ENCODE results near the gene LILRA2.
"Not testable (repeated sequence)": the region's sequence is repeated elsewhere in the genome, so short reads cannot be mapped to it uniquely, and the experiment has no call there.

The LILRA2 gene

DNA sequence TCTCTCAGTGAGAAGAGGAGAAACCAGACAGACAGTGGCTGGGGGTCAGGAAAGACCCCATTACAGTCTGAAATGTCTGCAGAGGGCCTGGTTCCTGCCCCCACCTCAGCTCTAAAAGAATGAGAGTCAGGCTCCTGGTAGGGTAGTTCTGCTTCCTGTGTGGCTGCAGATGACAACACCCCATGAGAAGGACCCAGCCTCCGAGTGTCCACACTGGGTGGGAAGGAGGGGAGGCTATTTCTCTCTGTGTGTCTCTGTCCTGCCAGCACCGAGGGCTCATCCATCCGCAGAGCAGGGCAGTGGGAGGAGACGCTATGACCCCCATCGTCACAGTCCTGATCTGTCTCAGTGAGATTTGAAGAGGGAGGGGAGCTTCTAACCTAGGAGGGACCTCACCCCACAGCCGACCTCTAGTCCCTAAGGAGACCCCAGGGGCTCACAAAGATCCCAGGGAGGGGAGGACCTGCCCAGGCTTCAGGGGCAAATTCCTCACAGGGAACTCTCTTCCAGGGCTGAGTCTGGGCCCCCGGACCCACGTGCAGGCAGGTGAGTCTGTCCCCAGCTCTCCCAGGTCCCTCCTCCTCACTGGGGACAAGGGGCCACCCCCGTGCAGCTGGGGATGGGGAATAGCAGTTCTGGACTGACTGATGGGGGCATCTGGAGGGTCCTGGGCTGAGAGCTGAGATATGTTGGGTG, 20.5 kb downstream of the LILRA2 start:
- H3K9ac ChIP-seq (ENCODE audit: low read depth, low read length); H3K4me2 ChIP-seq (ENCODE audit: low read length): not testable (repeated sequence)

DNA sequence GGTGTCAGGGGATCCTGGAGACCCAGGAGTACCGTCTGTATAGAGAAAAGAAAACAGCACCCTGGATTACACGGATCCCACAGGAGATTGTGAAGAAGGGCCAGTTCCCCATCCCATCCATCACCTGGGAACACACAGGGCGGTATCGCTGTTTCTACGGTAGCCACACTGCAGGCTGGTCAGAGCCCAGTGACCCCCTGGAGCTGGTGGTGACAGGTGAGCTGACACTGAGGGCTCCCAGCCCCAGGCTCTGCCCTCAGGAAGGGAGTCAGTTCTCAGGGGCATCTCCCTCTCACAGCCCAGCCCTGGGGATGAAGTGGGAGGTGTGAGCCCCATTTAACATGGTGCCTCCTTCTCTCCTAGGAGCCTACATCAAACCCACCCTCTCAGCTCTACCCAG, 21.1 kb downstream of the LILRA2 start:
- Histone ChIP-seq H3K4me2 (ENCODE audit: low read length) (no peak overlapping the region), H3K4me1 (ENCODE audit: control insufficient read depth, insufficient read depth, low read length) (no peaks in the 10 kb centered on the region), H3K9ac (ENCODE audit: low read depth, low read length) (no peak overlapping the region), H3K27me3 (ENCODE audit: control insufficient read depth, insufficient read depth, low read length) (no peaks in the 10 kb centered on the region), H3K4me3 (ENCODE audit: low read length) (no peak overlapping the region), H3K36me3 (ENCODE audit: insufficient read depth, low read length) (no peaks in the 10 kb centered on the region), H3K9me3 (replicated peaks; ENCODE audit: low read length) (peaks cover 2% of the 10 kb centered on the region)

More for the DNA sequence above, 20.5 kb downstream of the LILRA2 start:
- H3K4me3 ChIP-seq (ENCODE audit: low read length); H3K27me3 ChIP-seq (ENCODE audit: control insufficient read depth, insufficient read depth, low read length); H3K4me1 ChIP-seq (ENCODE audit: control insufficient read depth, insufficient read depth, low read length); H3K9me3 ChIP-seq (replicated peaks; ENCODE audit: low read length); H3K36me3 ChIP-seq (ENCODE audit: insufficient read depth, low read length): not testable (repeated sequence)

DNA sequence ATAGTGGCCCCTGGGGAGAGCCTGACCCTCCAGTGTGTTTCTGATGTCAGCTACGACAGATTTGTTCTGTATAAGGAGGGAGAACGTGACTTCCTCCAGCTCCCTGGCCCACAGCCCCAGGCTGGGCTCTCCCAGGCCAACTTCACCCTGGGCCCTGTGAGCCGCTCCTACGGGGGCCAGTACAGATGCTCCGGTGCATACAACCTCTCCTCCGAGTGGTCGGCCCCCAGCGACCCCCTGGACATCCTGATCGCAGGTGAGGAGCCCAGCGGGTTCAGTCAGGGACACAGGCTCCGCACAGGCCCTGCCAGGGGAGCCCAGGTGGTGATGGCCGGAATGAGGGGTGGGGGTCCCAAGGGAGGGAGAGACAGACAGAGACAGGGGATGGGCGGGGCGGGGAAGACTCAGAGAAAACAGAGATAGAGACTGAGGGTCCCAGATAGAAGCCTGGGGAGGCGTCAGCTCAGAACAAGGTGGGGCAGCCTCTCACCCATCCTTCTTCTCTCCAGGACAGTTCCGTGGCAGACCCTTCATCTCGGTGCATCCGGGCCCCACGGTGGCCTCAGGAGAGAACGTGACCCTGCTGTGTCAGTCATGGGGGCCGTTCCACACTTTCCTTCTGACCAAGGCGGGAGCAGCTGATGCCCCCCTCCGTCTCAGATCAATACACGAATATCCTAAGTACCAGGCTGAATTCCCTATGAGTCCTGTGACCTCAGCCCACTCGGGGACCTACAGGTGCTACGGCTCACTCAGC, 22.3 kb downstream of the LILRA2 start:
- not testable (repeated sequence) for H3K4me2 ChIP-seq (ENCODE audit: low read length)

DNA sequence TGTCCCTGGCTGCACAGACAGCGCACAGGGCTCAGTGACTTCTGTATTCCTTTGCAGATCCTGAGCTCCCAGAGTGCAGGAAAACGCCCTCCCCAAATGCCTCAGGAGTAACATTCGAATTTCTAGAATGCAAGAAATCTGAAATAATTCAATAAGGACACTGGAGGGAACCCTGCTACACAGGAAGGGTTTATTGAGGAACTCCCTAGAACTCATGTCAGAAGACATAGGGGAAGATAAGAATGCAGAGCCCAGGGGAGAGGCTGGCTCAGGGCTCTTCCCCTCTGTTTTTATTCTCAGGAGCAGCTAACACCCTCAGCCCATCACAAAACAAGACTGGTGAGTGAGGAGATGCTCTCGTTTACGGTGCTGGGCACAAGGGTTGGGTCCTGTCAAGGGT, 26.6 kb downstream of the LILRA2 start:
- no peaks in the 10 kb centered on the region for H3K36me3 ChIP-seq (ENCODE audit: insufficient read depth, low read length)
- H3K9ac ChIP-seq (ENCODE audit: low read depth, low read length) = no peak overlapping the region
- no peaks in the 10 kb centered on the region for H3K9me3 ChIP-seq (replicated peaks; ENCODE audit: low read length)
- no peak overlapping the region for H3K4me3 ChIP-seq (ENCODE audit: low read length)
- no peaks in the 10 kb centered on the region for H3K27me3 ChIP-seq (ENCODE audit: control insufficient read depth, insufficient read depth, low read length)
- H3K4me1 ChIP-seq (ENCODE audit: control insufficient read depth, insufficient read depth, low read length) = no peaks in the 10 kb centered on the region
- H3K4me2 ChIP-seq (ENCODE audit: low read length) = no peak overlapping the region

More for the DNA sequence above, 22.3 kb downstream of the LILRA2 start:
- H3K4me3 ChIP-seq (ENCODE audit: low read length); H3K9me3 ChIP-seq (replicated peaks; ENCODE audit: low read length); H3K9ac ChIP-seq (ENCODE audit: low read depth, low read length); H3K36me3 ChIP-seq (ENCODE audit: insufficient read depth, low read length); H3K4me1 ChIP-seq (ENCODE audit: control insufficient read depth, insufficient read depth, low read length); H3K27me3 ChIP-seq (ENCODE audit: control insufficient read depth, insufficient read depth, low read length): not testable (repeated sequence)

DNA sequence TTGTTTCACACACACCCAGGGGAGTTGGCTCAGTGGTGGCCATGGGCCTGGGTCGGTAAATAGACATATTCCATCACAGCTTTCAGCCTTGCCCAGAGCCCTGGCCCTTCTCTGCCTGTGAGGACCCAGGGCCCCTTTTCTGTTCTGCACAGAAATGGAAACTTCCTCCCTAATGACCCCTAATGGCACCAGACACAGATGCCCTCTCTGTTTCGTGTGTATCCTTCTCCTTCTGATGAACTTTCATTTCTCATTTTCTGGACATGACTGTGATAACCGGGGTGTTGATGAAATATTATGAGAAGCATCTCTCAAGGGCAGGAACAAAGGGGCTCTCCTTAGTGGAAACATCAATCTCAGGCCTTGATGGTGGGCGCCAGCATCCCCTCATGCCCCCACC, 32.6 kb downstream of the LILRA2 start:
- Histone ChIP-seq H3K4me2 (ENCODE audit: low read length) (no peak overlapping the region), H3K27me3 (ENCODE audit: control insufficient read depth, insufficient read depth, low read length) (no peaks in the 10 kb centered on the region), H3K9ac (ENCODE audit: low read depth, low read length) (no peak overlapping the region), H3K4me1 (ENCODE audit: control insufficient read depth, insufficient read depth, low read length) (no peaks in the 10 kb centered on the region), H3K4me3 (ENCODE audit: low read length) (no peak overlapping the region), H3K9me3 (replicated peaks; ENCODE audit: low read length) (peaks cover 4% of the 10 kb centered on the region), H3K36me3 (ENCODE audit: insufficient read depth, low read length) (no peaks in the 10 kb centered on the region)

DNA sequence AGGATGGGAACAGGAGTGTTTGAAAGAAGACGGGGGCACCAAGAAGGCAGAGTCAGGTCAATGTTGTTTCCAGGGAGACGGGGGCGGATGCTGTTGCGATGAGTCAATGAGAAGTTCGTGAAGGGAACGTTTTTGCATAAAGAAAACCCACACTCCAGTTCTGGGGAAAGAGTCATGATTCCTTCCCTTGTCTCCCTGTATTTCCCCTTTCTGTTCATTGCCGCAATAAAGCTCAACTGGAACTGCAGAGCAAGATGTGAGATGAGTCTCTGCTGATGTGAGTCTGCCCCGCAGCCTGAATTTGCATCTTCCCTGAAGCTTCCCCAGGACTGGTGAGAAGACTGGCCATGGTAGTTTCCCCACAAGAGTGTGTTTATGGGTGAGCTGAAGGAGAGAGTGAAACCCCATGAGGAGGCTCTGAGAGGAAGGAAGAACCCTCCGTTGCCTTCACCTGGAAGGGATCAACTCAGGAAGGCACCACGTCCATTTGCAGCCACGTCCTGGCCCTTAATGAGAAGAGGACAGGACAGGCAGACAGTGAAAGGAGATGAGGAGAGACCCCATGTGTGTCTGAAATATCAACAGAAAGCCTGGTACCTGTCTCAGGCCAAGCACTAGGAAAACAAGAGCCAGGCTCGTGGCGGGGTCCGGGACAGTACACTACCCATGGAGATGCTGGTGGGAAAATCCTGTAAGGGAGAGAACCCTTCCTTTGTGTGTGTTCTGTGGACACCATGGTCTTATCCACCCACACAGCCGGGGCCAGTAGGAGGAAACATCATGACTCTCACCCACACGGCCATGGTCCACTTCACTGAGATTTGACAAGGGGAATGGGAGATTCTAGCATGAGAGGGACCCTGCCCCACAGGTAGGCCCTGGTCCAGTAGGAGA, 33.5 kb downstream of the LILRA2 start:
- Histone ChIP-seq H3K4me2 (ENCODE audit: low read length) (no peak overlapping the region), H3K9ac (ENCODE audit: low read depth, low read length) (no peak overlapping the region), H3K4me3 (ENCODE audit: low read length) (no peak overlapping the region), H3K36me3 (ENCODE audit: insufficient read depth, low read length) (no peaks in the 10 kb centered on the region), H3K27me3 (ENCODE audit: control insufficient read depth, insufficient read depth, low read length) (no peaks in the 10 kb centered on the region), H3K4me1 (ENCODE audit: control insufficient read depth, insufficient read depth, low read length) (no peaks in the 10 kb centered on the region), H3K9me3 (replicated peaks; ENCODE audit: low read length) (peaks cover 4% of the 10 kb centered on the region)

DNA sequence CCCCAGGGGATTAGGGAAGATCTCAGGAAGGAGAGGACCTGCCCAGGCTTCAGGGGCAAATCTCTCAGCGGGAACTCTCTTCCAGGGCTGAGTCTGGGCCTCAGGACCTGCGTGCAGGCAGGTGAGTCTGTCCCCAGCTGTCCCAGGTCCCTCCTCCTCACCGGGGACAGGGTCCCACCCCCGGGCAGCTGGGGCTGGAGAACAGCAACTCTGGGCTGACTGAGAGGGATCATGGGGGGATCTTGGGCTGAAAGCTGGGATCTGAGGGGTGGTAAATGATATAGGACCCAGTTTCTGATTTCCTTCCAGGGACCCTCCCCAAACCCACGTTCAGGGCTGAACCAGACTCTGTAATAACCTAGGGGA, 34.2 kb downstream of the LILRA2 start:
- no peaks in the 10 kb centered on the region for H3K36me3 ChIP-seq (ENCODE audit: insufficient read depth, low read length)
- H3K27me3 ChIP-seq (ENCODE audit: control insufficient read depth, insufficient read depth, low read length) = no peaks in the 10 kb centered on the region
- H3K4me3 ChIP-seq (ENCODE audit: low read length) = no peak overlapping the region
- no peak overlapping the region for H3K9ac ChIP-seq (ENCODE audit: low read depth, low read length)
- H3K4me2 ChIP-seq (ENCODE audit: low read length) = no peak overlapping the region
- peaks cover 4% of the 10 kb centered on the region for H3K9me3 ChIP-seq (replicated peaks; ENCODE audit: low read length)
- H3K4me1 ChIP-seq (ENCODE audit: control insufficient read depth, insufficient read depth, low read length) = no peaks in the 10 kb centered on the region

DNA sequence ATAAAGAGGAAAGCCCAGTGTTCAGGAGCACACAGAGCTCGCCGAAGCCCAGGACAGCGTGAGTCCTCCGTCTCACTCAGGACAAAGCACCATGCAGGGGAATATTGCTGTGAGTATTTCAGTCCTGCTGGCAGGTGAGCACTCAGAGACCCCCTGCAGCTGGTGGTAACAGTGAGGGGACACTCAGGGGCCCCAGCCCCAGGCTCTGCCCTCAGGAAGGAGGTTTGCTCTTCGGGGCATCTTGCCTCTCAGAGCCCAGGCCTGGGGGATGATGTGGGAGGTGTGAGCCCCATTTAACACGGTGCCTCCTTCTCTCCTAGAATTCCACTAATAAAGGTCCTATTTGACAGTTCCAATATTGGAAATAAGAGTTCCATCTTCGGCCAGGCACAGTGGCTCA, 34.6 kb downstream of the LILRA2 start:
- Histone ChIP-seq H3K9ac (ENCODE audit: low read depth, low read length) (no peak overlapping the region), H3K9me3 (replicated peaks; ENCODE audit: low read length) (peaks cover 4% of the 10 kb centered on the region), H3K4me2 (ENCODE audit: low read length) (no peak overlapping the region), H3K27me3 (ENCODE audit: control insufficient read depth, insufficient read depth, low read length) (no peaks in the 10 kb centered on the region), H3K4me1 (ENCODE audit: control insufficient read depth, insufficient read depth, low read length) (no peaks in the 10 kb centered on the region), H3K36me3 (ENCODE audit: insufficient read depth, low read length) (no peaks in the 10 kb centered on the region), H3K4me3 (ENCODE audit: low read length) (no peak overlapping the region)

DNA sequence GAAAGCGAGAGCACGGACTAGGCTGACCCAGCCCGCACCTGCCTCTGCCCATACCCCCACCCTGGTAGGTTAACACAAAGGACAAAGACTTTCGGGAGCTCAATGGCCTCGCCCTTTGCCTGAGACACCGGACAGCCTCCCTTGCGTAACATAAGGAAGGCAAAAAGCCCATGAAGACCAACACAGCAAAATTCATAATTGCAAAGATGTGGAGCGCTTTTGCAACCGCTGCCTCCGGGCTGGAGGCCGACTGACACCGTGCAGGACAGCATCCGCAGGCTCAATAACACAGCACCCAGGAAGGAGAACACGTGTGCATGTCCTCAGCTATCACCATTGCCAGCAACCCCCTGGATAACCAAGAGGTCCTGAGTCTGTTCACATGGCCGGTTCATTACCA, 35.2 kb downstream of the LILRA2 start:
- Histone ChIP-seq H3K4me1 (ENCODE audit: control insufficient read depth, insufficient read depth, low read length) (no peaks in the 10 kb centered on the region), H3K4me3 (ENCODE audit: low read length) (peak overlapping the region; percentile 24), H3K4me2 (ENCODE audit: low read length) (no peak overlapping the region), H3K9ac (ENCODE audit: low read depth, low read length) (no peak overlapping the region), H3K27me3 (ENCODE audit: control insufficient read depth, insufficient read depth, low read length) (no peaks in the 10 kb centered on the region), H3K36me3 (ENCODE audit: insufficient read depth, low read length) (no peaks in the 10 kb centered on the region), H3K9me3 (replicated peaks; ENCODE audit: low read length) (peaks cover 6% of the 10 kb centered on the region)

DNA sequence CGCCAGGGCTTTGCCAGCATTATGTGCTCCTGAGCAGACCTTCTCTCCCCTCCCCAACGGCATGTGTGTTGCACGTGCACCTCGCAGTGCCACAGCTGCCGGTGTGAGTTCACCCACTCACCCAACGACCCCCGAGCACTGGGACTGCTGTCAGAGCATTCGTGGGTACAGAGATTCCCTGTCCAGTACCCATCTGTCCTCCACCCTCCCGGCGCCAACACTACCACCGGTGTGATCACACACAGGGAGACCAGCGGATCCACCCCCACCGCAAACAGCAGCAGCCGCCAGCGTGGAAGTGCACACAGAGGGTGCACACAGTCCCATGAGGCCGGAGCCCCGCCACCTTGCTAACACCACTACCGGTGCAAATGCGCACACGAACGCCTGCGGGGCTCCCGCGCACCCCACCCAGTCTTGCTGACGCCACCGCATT, 35.8 kb downstream of the LILRA2 start:
- H3K4me2 ChIP-seq (ENCODE audit: low read length) = no peak overlapping the region
- H3K36me3 ChIP-seq (ENCODE audit: insufficient read depth, low read length) = no peaks in the 10 kb centered on the region
- H3K9me3 ChIP-seq (replicated peaks; ENCODE audit: low read length) = peaks cover 11% of the 10 kb centered on the region
- H3K9ac ChIP-seq (ENCODE audit: low read depth, low read length) = no peak overlapping the region
- no peaks in the 10 kb centered on the region for H3K27me3 ChIP-seq (ENCODE audit: control insufficient read depth, insufficient read depth, low read length)
- no peak overlapping the region for H3K4me3 ChIP-seq (ENCODE audit: low read length)
- no peaks in the 10 kb centered on the region for H3K4me1 ChIP-seq (ENCODE audit: control insufficient read depth, insufficient read depth, low read length)

DNA sequence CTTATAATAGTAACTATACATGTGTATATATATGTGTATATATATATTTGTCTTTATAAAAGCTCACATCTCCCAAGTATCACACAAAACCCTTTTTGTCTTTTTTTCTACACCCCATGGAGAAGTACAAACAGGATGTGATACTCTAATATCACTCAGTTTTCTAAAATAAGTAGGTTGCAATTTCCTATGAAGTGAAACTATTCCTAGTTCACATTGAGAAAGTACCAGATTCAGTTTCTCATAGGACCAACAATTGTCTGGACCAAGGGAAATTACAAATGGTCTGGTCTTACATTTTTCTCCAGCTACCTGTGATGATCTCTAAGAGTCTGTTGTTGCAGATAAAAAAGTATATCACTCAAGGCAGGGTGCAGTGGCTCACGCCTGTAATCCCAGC, 38.8 kb downstream of the LILRA2 start:
- no peak overlapping the region for H3K4me3 ChIP-seq (ENCODE audit: low read length)
- H3K27me3 ChIP-seq (ENCODE audit: control insufficient read depth, insufficient read depth, low read length) = no peaks in the 10 kb centered on the region
- no peak overlapping the region for H3K9ac ChIP-seq (ENCODE audit: low read depth, low read length)
- peaks cover 11% of the 10 kb centered on the region for H3K9me3 ChIP-seq (replicated peaks; ENCODE audit: low read length)
- no peak overlapping the region for H3K4me2 ChIP-seq (ENCODE audit: low read length)
- no peaks in the 10 kb centered on the region for H3K36me3 ChIP-seq (ENCODE audit: insufficient read depth, low read length)
- no peaks in the 10 kb centered on the region for H3K4me1 ChIP-seq (ENCODE audit: control insufficient read depth, insufficient read depth, low read length)
